HG03066 (cell line): Measurements from ENCODE around the gene SORCS3.

Experiments
- ATAC-seq: cut with Tn5 transposase; IDR thresholded peaks from one replicate; pipeline ENCODE4 v1.9.1; 2021; ENCODE audit warnings: low read depth; ENCODE audit not compliant: unreplicated experiment

Gene SORCS3

DNA sequence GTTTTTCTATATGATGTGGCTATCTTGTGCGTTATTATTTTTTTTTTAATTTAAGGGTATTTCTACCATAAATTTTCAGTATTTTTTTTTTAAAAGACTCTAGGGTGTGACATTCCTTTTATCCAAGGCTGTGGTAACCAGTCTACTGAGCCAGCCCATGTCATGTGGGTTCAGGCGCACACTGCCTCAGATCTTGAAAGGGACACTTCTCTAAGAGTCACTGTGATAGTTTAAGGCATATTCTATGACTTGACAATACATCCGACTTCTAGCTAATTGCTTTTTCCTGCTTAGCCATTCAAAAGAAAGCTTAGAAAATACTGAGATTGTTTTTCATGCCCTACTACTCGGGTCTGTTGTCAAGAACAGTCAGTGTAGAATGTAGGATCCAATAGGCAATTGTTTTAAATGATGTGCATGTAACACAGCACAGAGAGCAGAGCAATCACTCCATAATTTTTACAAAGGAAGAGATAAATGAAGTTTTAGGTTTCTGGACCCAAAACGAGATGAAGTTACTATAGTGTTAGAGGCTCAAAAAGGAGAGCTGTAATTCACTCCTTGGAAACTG is 263.7 kb downstream of the SORCS3 start:
- no peak for ATAC-seq

- no peak for ATAC-seq
Measured at GRCh38 chr10:104906112-104906511, 265.0 kb downstream of the SORCS3 start.

DNA sequence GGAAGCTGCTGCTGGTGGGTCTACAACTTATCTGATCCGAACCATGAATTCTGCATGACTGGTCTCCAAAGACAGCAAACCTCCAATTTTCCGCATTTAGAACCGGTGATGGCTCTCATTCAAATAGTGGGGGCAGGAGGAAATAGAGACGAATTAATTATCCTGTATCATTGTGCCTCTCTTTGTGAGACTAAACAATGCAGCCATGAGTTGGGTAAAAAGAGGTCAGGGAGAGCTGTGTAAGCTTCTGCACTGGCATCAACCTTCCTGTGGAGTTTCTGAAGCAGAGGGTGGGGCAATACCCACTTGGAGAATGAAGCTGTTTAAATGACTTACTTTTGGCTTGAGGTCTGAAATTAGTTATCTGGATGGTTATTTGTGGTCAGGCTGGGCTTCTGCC is 266.4 kb downstream of the SORCS3 start:
- no peak for ATAC-seq

GRCh38 chr10:104908581-104908980 is 267.5 kb downstream of the SORCS3 start:
- ATAC-seq, result no peak

- no peak for ATAC-seq
Measured at GRCh38 chr10:104910712-104911111, 269.6 kb downstream of the SORCS3 start.

DNA sequence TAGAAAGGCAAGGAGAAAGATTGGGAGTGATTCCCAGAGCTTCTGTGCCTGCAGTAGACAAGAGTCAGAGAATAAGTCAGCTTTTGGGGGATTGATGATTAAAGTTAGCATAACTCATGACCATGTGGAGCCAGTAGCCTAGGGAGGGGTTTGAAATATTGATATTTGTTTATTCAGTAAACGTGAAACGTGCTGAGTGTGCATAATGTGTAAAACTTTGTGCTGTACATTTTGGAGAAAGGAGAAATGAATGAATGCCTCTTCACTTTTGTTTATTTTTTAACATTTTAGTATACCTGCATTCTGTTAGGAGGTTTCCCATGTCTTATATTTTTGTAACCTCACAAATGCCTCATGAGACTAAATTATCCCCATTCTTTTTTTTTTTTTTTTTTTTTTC is 272.3 kb downstream of the SORCS3 start:
- no peak for ATAC-seq

DNA sequence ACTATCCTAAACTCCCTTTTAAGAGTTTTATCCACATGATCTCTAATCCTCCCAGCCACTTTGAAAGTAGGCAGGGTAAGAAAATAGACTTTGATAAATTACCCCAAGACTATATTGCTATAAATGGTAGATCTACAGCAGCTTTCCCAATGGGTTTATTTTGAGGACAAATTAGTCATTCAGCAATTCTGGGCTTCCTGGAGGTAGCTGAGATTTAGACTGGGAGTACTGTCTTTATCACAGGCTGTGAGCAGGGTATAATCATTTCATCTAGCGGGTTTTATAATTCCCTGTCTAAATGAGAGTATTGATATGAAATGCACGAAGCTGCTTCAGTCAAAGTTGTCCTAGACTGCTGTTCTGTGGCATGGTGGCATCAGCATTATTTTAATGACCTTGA is 279.4 kb downstream of the SORCS3 start:
- ATAC-seq, result no peak

DNA sequence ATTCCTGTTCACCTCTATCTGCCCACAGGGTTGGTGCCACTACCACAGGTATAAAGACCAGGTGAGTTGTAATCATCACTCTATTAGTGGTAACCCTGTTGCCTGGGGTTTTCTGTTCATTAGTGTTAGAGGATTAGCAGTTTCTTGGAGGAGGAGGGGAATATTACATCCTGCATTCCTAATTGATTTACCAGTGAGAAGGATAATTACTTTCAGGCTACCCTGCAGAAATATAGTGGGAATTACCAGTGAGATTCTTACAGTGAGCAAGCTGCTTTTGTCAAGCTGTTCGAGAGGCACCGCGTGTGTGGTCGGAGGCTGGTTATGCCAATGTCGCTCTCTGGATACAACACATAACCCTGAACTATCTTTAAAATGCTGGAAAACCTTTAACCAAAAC is 280.7 kb downstream of the SORCS3 start:
- ATAC-seq, result no peak

GRCh38 chr10:104922810-104923209 is 281.7 kb downstream of the SORCS3 start:
- ATAC-seq, result no peak

DNA sequence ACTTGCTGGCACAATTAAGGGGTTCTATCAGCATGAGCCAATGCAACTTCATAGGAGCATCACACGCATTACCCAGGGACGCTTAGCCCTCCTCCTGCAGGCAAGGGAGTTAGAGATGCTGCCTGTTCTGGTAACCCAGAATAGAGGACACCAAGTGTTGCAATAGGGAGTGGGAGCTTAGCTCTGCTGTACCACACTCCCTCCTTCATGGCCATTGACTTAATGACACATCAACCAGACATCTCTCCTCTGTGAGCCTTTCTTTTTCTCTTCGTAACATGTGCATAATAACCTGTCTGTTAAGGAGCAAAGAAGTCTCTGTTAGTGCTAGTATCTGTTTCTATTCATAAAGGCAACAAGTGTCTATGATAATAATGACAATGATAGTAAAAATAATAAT is 282.4 kb downstream of the SORCS3 start:
- no peak for ATAC-seq

GRCh38 chr10:104924101-104924795 is 283.2 kb downstream of the SORCS3 start:
- ATAC-seq, result no peak

- no peak for ATAC-seq
Measured at GRCh38 chr10:104925232-104925851, 284.3 kb downstream of the SORCS3 start.

DNA sequence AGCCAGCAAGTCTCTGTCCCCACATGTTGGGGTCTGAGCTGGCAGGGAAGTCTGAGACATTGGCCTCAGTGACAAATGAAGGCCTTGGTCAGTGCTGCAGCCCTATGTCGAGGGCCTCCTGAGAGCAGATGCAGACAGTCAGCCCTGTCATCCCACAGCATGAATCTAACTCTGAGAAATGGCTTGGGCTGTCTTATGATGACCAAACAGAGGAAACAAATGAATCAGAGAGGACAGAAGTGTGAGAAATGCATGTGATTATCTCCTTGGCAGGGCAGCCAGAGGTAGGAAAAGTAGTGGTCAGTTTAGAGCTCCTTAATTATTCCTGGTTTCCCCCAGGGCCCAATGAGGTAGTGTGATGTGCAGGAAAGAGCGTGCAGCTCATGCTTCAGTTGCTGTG is 287.6 kb downstream of the SORCS3 start:
- ATAC-seq, result no peak

- no peak for ATAC-seq
Measured at GRCh38 chr10:104931612-104932134, 290.6 kb downstream of the SORCS3 start.

DNA sequence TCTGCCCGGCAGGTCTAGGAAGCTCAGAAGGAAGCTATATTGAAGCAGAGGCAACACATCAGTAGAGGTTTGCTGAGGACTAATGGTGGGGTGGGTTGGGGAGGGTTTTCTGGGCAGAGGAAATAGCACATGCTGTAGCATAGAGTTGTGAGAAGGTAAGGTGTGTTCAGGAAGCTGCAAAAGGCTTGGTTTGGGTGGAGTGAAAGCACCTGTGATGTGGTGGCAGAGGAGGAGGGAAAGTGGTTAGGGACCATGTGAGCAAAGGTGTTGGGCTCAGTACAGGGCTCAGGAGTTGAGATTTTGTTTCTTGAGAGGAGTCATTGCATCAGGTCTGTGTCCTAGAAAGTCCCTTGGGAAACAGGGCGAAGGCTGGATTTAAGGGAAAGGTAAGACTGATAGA is 294.6 kb downstream of the SORCS3 start:
- ATAC-seq, result no peak

GRCh38 chr10:104937567-104937966 is 296.5 kb downstream of the SORCS3 start:
- no peak for ATAC-seq

DNA sequence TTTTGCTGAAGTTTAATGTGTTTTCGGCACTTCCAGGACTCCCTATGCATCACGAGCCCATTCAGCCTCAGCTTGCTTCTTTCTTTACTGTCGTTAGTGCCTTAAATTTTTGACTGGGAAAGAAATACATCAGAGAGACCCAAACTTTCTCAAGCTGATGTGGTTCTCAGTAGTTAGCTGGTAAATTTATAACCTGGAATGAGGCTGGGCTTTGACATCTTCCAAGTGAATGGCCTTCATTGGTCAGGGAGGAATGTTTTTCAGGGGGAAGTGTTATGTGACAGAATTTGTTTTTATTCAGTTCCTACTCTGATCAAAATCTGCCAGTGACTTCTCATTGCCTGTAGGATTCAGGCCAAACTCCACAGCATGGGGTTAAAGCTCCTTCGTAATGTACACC is 296.9 kb downstream of the SORCS3 start:
- ATAC-seq, result no peak

- no peak for ATAC-seq
Measured at GRCh38 chr10:104941662-104942061, 300.6 kb downstream of the SORCS3 start.

- ATAC-seq, result no peak
Measured at GRCh38 chr10:104947314-104947713, 306.2 kb downstream of the SORCS3 start.

DNA sequence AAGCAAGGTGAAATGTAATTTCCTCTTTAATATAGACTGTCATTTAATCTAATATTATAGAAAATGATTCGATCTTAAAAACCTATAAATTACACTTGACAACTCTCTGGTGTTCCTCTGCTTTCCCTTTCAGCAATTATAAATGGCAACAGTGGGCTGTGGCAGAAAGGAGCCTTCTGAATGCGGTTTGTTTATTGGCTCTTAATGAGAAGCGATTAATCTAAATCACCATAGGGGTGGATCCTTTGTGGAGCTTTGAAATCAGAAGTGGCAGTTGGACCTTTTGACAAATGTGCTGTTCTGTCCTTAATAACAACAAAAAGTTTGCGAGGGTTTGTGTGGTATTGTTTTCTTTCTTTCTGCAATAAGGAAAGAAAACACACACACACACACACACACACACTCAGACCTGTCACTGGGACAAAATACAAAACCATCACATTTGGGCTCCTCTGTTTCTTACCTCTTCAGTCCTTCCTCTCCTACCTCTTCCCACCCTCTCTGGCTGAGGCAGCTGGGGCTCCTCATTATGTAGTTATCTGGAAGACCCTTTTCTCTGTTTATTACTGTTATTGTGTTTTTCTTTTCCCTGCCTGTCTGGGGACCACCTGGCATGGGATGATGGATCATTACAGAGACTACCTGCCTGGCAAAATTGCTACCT is 316.2 kb downstream of the SORCS3 start:
- ATAC-seq, result no peak

GRCh38 chr10:104966563-104967297 is 325.6 kb downstream of the SORCS3 start:
- no peak for ATAC-seq
